Neural progenitor cell (in vitro differentiated cells): Measurements from ENCODE around the gene SHMT1.

Experiments
- EZH2 ChIP-seq: fragments of 200-600 bp; sonication (generic); IDR thresholded peaks from 2 replicates; pipeline ENCODE4 v1.6.1; 2017; ENCODE audit warnings: antibody characterized with exemption, mild to moderate bottlenecking, moderate library complexity
- TF ChIP-seq, protein P1 (sequence below): fragments of 200-600 bp; sonication (generic); IDR thresholded peaks from 2 replicates; pipeline ENCODE4 v1.5.1; 2017; ENCODE audit warnings: antibody characterized with exemption, mild to moderate bottlenecking

DNA sequence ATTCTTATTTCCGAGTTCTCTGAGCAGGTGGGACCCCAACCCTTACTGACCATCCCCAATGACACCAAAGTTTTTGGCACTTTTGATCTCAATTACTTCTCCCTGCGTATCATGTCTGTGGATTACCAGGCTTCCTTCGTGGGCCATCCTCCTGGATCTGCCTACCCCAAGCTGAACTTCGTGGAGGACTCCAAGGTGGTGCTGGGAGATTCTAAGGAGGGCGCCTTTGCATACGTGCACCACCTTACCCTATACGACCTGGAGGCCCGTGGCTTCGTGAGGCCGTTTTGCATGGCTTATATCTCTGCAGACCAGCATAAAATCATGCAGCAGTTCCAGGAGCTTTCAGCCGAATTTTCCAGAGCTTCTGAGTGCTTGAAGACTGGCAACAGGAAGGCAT lies 47.4 kb downstream of the SHMT1 start:
- TF ChIP-seq EZH2 = no peak
- TF ChIP-seq, protein P1, sequence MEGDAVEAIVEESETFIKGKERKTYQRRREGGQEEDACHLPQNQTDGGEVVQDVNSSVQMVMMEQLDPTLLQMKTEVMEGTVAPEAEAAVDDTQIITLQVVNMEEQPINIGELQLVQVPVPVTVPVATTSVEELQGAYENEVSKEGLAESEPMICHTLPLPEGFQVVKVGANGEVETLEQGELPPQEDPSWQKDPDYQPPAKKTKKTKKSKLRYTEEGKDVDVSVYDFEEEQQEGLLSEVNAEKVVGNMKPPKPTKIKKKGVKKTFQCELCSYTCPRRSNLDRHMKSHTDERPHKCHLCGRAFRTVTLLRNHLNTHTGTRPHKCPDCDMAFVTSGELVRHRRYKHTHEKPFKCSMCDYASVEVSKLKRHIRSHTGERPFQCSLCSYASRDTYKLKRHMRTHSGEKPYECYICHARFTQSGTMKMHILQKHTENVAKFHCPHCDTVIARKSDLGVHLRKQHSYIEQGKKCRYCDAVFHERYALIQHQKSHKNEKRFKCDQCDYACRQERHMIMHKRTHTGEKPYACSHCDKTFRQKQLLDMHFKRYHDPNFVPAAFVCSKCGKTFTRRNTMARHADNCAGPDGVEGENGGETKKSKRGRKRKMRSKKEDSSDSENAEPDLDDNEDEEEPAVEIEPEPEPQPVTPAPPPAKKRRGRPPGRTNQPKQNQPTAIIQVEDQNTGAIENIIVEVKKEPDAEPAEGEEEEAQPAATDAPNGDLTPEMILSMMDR = no peak
